Stomach smooth muscle (tissue), 2 donors: Measurements from ENCODE around the gene IDI2.
"Not testable (repeated sequence)": the region's sequence is repeated elsewhere in the genome, so short reads cannot be mapped to it uniquely, and the experiment has no call there.

Source experiments
- H3K27ac ChIP-seq: one replicate; pipeline ENCODE4 v1.7.0; 2013; ENCODE audit warnings: mild to moderate bottlenecking, low read length, inconsistent platforms
- H3K27me3 ChIP-seq, 2 donors: one replicate each; pipeline ENCODE4 v1.7.0; 2013; ENCODE audit warnings: low read length in 2 of 2; ENCODE audit not compliant: insufficient read depth in 2 of 2, control insufficient read depth in 1 of 2
- H3K36me3 ChIP-seq, 2 donors: one replicate each; pipeline ENCODE4 v1.7.0; 2013; ENCODE audit warnings: low read length in 2 of 2; ENCODE audit not compliant: control insufficient read depth in 2 of 2, insufficient read depth in 2 of 2
- H3K4me1 ChIP-seq: one replicate; pipeline ENCODE4 v1.7.0; 2013; ENCODE audit warnings: low read length; ENCODE audit not compliant: control insufficient read depth, insufficient read depth
- H3K4me3 ChIP-seq, 2 donors: one replicate each; pipeline ENCODE4 v1.7.0; 2013; ENCODE audit warnings: low read length in 2 of 2
- H3K9ac ChIP-seq, 2 donors: one replicate each; pipeline ENCODE4 v1.7.0; 2013; ENCODE audit warnings: low read length in 2 of 2, mild to moderate bottlenecking in 1 of 2
- H3K9me3 ChIP-seq, 2 donors: one replicate each; pipeline ENCODE4 v1.7.0; 2013; ENCODE audit warnings: low read length in 2 of 2; ENCODE audit not compliant: control insufficient read depth in 2 of 2
- donor health status: healthy.
- donor health status: Pancreatic carcinoma.

Gene IDI2

DNA sequence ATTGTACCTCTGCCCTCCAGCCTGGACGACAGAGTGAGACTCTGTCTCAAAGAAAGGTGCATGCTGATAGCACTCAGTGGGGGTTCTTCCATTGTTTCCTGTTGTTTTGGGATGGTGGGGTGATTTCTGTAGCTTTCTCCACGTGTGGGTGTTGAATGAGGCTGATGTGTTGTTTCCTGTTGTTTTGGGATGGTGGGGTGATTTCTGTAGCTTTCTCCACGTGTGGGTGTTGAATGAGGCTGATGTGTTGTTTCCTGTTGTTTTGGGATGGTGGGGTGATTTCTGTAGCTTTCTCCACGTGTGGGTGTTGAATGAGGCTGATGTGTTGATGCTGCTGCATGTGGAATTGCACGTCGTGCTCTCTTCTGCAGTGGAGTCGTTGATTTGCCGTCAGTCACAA, 15.7 kb downstream of the IDI2 start:
- not testable (repeated sequence) for H3K4me3 ChIP-seq, H3K27me3 ChIP-seq, H3K9me3 ChIP-seq, H3K27ac ChIP-seq, H3K9ac ChIP-seq, H3K4me1 ChIP-seq
- peaks cover 66 to 72% of the 10 kb centered on the region in 2 donors for H3K36me3 ChIP-seq

DNA sequence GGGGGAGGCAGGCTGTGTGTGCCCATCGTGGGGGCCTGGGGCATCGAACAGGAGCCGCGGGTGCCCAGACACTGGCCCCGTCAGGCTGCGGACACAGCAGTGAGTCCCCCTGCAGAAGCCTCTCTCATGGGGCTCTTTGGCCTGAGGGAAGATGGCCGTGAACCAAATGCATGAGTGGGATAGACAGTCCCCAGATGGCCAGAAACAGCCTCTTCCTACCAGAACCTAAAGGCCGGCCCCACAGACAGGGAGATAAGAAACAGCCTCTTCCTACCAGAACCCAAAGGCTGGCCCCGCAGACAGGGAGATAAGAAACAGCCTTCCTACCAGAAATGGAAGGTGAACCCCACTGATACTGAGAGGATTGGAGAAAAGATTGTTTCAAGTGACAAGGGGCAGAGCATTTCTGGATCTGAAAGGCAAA, 16.6 kb downstream of the IDI2 start:
- peaks cover 73 to 74% of the 10 kb centered on the region in 2 donors for H3K36me3 ChIP-seq
- H3K4me3 ChIP-seq: no peak overlapping the region
- no peaks in the 10 kb centered on the region for H3K9me3 ChIP-seq
- H3K27ac ChIP-seq: no peak overlapping the region
- H3K4me1 ChIP-seq: no peaks in the 10 kb centered on the region
- H3K9ac ChIP-seq: no peak overlapping the region
- H3K27me3 ChIP-seq: no peaks in the 10 kb centered on the region

DNA sequence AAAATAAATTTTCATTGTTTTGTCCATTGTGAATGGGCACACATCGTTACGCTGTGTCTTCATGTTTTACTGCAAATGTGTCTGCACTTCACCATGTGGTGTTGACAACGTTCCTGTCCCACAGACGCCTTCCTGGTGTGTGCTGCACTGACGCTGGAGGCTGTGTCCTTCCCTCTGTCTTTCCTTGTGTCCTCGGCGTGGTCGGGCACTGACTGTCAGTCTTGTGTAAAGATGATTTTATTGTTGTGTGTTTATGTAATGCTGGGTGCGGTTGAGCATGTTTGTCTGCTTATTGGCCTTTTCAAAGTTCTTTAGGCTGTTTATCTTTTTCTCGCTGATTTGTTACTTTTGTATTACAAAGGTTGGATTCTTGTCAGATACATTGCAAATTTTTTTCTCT, 18.1 kb downstream of the IDI2 start:
- Histone ChIP-seq H3K27me3 (no peaks in the 10 kb centered on the region), H3K4me1 (no peaks in the 10 kb centered on the region), H3K9ac (no peak overlapping the region), H3K4me3 (no peak overlapping the region), H3K27ac (no peak overlapping the region), H3K36me3 (peaks cover 79 to 81% of the 10 kb centered on the region in 2 donors), H3K9me3 (no peaks in the 10 kb centered on the region)

DNA sequence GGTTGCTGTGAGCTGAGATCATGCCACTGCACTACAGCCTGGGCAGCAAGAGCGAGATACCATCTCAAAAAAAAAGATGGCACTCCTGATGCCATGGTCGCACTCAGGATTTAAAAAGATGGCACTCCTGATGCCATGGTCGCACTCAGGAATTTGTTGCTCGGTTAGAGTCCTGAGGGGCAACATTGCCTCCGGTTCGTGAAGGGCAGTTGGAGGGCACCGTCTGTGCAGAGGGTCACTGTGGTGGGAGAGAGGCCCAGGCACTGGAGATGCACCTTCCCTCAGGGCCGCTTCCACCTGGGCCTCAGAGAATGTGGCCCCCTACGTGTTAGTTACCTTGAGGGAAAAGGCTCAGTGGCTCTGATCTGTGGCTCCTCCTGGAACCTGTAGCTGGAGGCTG, 19.1 kb downstream of the IDI2 start:
- Histone ChIP-seq H3K27ac (no peak overlapping the region), H3K9ac (no peak overlapping the region), H3K27me3 (no peaks in the 10 kb centered on the region), H3K4me1 (no peaks in the 10 kb centered on the region), H3K4me3 (no peak overlapping the region), H3K36me3 (peaks cover 74 to 75% of the 10 kb centered on the region in 2 donors), H3K9me3 (peaks cover 0 to 3% of the 10 kb centered on the region in 2 donors)

DNA sequence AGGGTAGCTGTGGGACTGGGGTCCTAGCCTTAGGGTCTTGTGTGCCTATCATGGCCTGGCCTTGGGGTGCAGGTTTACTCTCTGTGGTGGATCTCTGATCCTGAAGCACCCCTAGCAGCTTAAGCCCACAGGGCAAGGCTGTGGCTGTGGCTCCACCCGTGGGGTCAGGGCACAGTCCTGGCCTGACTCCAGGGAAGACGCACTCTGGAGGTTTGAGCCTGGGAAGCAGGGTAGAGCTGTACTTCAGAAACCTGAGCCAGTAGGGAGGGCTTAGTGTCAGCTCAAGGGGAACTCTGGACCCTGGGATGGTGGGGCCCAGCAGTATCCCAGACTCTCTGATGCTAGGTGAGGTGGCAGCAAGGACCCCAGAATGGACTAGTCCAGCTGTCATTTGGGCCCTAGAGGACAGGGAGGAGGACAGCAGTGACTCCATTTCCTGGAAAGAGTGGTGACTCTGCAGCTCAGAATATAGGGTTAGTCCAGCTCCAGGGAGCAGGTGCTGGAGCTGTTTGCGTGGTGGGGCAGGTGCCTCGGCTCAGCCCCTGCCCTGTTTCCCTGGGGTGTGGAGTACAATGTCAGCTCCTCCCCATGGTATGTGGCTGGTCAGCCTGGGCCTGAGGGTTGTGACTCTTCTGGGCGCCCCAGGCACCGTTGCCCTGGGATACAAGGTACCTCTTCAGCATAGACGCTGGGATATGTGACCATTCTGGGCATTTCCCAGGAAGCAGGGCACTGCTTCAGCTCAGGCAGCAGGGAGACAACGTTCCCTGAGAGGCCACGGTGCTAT, 21.6 kb downstream of the IDI2 start:
- no peak overlapping the region for H3K9ac ChIP-seq
- H3K27me3 ChIP-seq: no peaks in the 10 kb centered on the region
- H3K9me3 ChIP-seq: peaks cover 0 to 3% of the 10 kb centered on the region in 2 donors
- no peak overlapping the region for H3K27ac ChIP-seq
- H3K4me3 ChIP-seq: no peak overlapping the region
- H3K36me3 ChIP-seq: peaks cover 68 to 71% of the 10 kb centered on the region in 2 donors
- H3K4me1 ChIP-seq: no peaks in the 10 kb centered on the region

DNA sequence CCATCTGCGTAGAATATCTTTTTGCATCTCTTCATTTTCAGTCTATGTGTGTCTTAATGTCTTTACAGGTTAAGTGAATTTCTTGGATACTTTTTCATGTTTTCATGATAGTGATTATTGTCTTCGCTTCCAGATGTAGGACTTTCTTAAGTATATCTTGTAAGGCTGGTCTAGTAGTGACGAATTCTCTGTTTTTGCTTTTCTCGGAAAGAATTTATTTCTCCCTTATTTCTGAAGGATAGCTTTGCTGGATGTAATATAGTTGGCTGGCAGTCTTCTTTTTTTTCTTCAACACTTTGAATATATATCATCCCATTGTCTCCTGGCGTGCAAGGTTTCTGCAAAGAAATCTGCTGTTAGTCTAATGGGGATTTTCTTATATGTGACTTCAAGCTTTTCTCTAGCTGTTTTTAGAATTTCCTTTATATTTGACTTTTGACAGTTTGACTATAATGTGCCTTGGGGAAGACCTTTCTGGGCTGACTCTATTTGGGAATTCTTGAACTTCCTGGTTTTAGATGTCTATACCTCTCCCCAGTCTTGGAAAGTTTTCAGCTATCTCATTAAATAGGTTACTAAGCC, 23.1 kb downstream of the IDI2 start:
- peaks cover 0 to 3% of the 10 kb centered on the region in 2 donors for H3K9me3 ChIP-seq
- H3K27me3 ChIP-seq: no peaks in the 10 kb centered on the region
- H3K9ac ChIP-seq: no peak overlapping the region
- H3K36me3 ChIP-seq: peaks cover 71 to 73% of the 10 kb centered on the region in 2 donors
- no peak overlapping the region for H3K4me3 ChIP-seq
- H3K27ac ChIP-seq: no peak overlapping the region
- H3K4me1 ChIP-seq: no peaks in the 10 kb centered on the region

DNA sequence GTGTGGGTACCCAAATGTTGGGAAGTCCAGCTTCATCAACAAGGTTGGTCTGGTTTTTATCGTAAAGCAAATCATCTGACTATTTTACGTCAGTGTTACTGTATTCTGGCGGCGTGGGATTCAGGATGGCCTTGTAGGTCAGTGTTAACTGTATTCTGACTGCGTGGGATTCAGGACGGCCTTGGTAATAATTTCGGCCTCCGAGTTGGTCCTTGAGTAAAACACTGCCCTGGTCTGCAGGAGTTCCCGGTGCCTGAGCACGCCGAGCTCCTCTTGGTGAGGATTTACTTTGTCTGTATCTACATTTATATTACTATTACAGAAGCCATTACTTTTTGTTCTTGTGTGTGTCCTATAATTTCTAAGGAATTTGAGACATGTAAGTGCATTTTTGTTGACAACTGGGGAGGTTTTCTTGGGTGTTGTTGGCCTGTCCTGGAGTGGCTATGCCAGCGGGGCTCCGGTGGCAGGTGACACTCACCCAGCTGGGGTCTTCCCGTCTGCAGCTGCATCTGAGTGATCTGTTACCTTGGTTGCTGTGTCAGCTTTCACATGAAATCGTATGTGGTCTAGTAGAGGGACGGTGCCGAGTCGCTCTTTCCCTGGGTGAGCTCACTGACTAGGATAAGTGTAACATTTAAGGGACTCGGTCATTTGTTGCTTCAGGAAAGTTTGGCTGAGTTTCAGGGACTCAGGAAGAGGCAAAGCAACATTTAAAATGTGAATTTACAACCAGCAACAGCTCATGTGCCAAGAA, 28.2 kb downstream of the IDI2 start:
- no peak overlapping the region for H3K27ac ChIP-seq
- no peaks in the 10 kb centered on the region for H3K4me1 ChIP-seq
- no peak overlapping the region for H3K4me3 ChIP-seq
- no peak overlapping the region for H3K9ac ChIP-seq
- H3K9me3 ChIP-seq: peaks cover 0 to 3% of the 10 kb centered on the region in 2 donors
- H3K27me3 ChIP-seq: no peaks in the 10 kb centered on the region
- H3K36me3 ChIP-seq: peaks cover 59 to 68% of the 10 kb centered on the region in 2 donors

DNA sequence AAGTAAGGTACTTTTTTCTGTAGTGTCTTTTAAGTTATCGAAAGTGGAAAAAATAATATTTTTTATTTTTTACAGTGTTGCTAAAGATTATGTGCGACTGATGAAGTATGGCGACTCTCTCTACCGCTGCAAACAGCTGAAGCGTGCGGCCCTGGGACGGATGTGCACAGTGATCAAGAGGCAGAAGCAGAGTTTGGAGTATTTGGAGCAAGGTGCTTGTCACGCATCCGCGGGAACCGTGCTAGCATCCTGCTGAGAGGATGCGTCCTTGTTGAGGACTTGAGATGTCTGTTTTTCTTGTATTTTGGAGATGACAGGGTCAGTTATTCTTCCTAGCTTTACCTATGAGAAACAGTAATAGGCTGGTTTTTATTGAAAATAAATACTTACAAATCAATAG, 29.6 kb downstream of the IDI2 start:
- Histone ChIP-seq H3K9me3 (no peaks in the 10 kb centered on the region), H3K4me1 (no peaks in the 10 kb centered on the region), H3K4me3 (no peak overlapping the region), H3K36me3 (peaks cover 51 to 58% of the 10 kb centered on the region in 2 donors), H3K27ac (no peak overlapping the region), H3K27me3 (no peaks in the 10 kb centered on the region), H3K9ac (no peak overlapping the region)

DNA sequence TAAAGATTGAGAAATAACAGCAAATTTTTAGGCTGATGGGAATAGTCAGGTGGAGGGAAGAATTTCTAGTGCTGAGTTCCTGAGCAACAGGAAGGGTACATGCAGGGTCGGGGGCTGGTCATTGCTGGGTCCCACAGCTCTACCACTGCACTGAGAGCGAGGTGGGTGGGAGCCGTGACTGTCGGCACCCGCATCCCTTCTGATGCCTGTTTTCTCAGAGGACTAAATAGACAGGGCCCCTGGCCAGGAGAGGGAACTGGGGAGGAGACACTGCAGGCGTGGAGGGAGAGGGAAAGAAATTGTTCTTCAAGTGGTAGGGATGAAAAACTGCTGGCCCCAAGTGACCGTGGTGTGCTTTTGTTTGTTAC, 30.1 kb downstream of the IDI2 start:
- H3K9me3 ChIP-seq: no peaks in the 10 kb centered on the region
- no peaks in the 10 kb centered on the region for H3K27me3 ChIP-seq
- no peak overlapping the region for H3K9ac ChIP-seq
- no peak overlapping the region for H3K4me3 ChIP-seq
- H3K4me1 ChIP-seq: no peaks in the 10 kb centered on the region
- H3K36me3 ChIP-seq: peaks cover 48 to 53% of the 10 kb centered on the region in 2 donors
- H3K27ac ChIP-seq: no peak overlapping the region

DNA sequence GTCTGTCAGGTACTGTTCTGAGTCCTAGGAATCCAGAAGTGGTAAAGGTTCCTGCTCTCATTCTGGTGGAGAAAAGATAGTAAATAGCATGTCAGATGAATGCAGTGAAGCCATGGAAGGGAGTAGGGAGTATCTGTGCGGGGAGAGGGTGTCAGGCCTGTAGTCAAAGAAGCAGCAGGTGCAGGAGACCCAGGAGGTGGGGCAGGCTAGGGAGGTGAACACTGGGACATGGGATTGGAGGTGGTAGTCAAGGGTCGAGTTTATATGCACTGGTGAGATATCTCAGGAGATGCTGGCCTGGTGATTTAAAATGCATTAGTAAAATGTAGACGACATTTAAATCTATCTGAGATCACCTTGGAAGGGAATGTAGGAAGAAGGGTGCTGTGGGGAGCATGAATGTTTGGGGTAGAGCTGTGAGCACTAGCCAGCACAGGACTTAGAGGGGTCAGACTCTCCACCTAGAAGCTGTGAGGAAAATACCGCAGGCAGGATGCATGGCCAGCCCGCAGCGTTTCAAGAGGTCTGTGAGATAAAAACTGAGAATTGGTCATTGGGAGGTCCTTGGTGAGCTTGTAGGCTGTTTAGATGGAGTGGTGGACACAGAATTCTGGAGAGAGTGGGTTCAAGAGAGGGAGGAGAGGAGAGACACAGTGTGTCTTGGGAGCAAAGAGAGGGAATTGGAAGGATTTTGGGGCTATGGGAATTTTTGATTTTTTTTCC, 30.7 kb downstream of the IDI2 start:
- Histone ChIP-seq H3K27ac (no peak overlapping the region), H3K9ac (no peak overlapping the region), H3K4me3 (no peak overlapping the region), H3K36me3 (peaks cover 46 to 51% of the 10 kb centered on the region in 2 donors), H3K27me3 (no peaks in the 10 kb centered on the region), H3K9me3 (no peaks in the 10 kb centered on the region), H3K4me1 (no peaks in the 10 kb centered on the region)
